ENCODE measurements around the gene ERGIC1.

Gene ERGIC1

GRCh38 chr5:172911976-172912375, 77.9 kb downstream of the ERGIC1 start:
- DNase-seq: no peak

GRCh38 chr5:172913117-172913850, 79.2 kb downstream of the ERGIC1 start:
- no peak for DNase-seq

DNA sequence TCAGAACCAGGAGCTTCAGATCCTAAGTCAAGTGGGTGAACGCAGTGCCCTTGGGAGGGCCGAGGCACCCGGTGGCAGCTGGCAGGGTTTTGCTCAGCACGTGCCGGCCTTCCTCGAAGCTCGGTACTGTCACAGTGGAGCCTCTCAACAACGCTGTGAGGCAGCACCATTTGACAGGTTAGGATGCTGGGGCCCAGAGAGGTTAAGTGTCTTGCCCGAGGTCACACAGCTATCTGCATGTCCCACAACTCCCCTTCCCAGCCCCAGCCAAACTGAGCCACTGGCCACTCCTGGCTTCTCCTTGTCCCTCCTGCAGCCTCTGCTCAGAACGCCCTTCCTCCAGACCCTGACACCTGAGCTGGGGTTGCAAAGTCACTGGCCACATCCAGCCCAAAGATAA, 81.5 kb downstream of the ERGIC1 start:
- DNase-seq: no peak

GRCh38 chr5:172918421-172919371, 84.6 kb downstream of the ERGIC1 start:
- DNase-seq: no peak

- DNase-seq: peak in 2 of 56 donors; percentile 16 to 27
Observed at GRCh38 chr5:172919525-172920446, 85.7 kb downstream of the ERGIC1 start.

- peak in 7 of 56 donors; percentile 12 to 43 (median 24) for DNase-seq
Observed at GRCh38 chr5:172920447-172920849, 86.4 kb downstream of the ERGIC1 start.

DNA sequence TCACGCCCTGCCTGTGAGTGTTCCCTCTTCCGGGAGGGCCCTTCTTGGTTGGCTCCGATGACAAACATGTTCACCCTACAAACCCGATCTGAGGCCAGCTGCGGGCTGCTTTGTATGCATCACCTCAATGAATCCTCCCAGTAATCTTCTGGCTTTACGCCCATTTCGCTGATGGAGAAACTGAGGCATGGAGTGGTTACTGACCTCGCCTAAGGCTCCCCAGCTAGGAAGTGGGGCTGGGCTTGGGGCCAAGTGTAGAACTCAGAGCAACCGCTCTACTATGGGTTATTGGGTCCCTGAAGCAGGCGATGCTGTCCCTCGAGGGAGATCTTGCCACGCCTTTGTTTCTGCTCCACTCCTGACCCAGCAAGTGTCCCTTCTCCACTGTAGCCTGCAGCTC, 86.9 kb downstream of the ERGIC1 start:
- no peak for DNase-seq

DNA sequence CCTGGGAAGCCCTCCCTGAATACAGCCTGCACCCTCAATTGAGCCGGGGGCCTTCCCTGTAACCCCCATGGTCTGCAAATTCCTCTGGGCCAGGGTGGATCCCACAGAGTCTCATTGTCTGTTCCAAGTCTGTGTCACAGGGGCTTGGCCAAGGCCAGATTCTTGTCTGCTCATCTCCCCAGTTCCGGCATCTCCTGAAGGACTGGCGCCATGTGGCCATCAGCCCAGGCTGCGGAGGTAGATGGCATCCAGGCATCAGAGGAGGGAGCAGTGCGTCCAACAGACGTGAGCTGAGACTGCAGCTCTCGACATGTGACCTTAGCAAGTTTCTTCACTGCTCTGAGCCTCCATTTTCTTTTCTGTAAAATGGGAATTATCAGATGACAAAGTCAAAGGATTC, 87.9 kb downstream of the ERGIC1 start:
- DNase-seq: no peak

DNA sequence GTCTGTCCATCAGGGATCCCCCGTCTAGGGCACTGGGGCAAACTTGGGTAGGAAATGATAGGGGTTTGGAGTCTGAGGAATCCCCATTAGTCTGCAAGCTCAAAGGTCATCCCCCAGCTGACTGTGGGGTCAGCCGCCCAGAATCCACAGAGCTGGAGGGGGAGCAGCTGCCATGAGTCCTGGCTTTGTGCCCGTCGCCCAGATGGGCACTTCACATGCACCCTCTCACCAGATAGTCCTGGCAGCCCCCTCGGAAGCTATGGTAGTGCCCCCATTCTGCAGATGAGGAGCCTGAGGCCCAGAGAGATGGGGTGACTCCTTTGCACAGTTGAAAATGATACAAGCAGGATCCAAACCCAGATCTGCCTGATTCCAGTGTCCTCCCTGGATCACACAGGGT, 89.5 kb downstream of the ERGIC1 start:
- no peak for DNase-seq

DNA sequence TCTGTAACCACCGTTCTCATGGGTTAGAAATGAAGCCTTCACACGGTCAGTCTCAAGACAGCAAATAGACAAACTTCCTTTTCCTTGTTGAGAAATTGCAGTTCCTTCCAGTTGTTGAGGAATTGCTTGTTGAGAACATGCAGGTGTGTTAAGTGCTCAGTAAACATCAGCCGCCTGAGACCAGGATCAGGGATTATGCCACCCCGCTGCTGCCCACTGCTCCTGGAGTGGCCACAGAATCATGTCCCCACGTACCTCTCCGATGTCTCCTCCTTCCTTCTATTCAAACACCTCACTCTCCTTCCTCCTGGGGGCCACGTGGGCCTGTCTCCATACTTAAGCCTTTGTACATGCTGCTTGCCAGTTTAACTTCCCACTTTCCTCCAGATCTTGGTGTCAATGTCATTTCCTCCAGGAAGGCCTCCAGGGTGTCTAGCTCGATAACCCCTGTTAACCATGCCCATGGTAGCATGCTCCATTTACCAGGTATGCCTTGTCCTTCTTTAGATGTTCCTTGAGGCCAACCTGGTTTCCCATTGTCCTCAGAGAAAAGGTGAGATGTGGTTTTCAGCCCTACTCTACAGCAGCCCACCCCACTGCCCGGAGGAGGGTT, 91.4 kb downstream of the ERGIC1 start:
- DNase-seq: no peak

DNA sequence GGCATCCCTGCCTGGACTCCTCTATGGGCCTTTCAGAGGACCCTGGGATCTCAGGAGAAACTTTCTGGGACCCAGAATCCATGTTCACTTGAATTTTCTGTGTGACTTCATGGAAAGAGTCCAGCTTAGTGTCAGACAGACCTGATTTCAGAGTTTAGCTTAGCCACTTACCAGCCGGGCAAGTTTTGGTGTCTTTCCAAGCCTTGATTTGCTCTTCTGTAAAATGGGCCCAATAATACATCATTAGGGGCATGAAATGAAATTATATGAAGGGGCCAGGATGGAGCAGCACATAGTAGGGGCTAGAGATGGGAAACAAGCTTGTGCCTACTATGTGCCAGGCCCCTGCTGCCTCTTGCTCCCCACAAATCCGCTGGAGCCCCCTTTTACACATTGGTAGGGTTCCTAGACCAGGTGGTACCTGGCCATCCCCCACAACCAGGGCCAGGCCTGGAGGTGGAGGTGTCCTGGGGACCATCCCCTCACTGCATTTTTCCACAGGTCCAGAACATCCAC, 92.0 kb downstream of the ERGIC1 start:
- DNase-seq: no peak

GRCh38 chr5:172926796-172927195, 92.7 kb downstream of the ERGIC1 start:
- no peak for DNase-seq

DNA sequence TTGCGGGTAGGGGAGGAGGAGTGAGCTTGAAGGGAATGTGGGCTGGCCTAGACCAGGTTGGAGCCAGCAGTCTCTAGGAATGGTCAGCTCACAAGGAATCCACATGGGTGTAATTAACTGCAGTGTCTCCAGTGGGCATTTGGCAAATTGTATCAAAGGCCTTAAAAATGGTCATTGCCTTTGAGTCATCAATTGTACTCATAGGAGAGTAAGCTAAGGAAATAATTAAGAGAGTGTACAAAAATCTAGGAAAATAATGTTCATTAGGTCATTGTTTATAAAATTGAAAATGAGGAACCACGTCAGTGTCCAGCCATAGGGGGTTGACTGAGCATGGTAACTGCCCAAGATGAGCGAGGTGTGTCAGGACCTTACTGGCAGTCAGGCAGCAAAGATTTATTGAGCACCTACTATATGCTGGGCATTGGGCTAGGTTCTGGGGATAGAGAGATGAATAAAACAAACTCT, 95.4 kb downstream of the ERGIC1 start:
- no peak for DNase-seq

GRCh38 chr5:172931001-172931536, 97.0 kb downstream of the ERGIC1 start:
- no peak for DNase-seq

- peak in 47 of 56 donors; percentile 9 to 75 (median 45) for DNase-seq
Observed at GRCh38 chr5:172932313-172933017, 98.4 kb downstream of the ERGIC1 start.

DNA sequence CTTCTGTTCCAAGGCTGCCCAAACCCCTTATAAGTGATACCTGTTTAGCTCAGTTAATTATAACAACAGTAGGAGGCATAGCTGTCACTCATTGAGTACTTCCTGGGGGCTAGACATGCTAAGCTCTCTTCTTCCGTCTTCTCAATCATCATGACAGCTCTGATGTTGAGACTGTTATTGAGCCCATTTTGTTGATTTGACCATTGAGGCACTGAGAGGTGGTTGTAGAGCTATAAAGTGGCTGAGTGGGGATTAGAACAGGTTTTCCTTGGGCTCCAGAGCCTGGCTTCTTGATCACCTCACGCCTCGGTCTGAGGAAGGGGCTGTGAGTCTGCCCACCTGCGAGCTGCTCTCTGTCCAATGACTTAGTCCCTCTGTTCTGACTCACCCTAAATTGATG, 99.2 kb downstream of the ERGIC1 start:
- DNase-seq: no peak

- DNase-seq: no peak
Observed at GRCh38 chr5:172935096-172935495, 101.0 kb downstream of the ERGIC1 start.

GRCh38 chr5:172936401-172936800, 102.3 kb downstream of the ERGIC1 start:
- DNase-seq: no peak

- peak in 4 of 56 donors; percentile 13 to 72 (median 20) for DNase-seq
Observed at GRCh38 chr5:172939071-172939470, 105.0 kb downstream of the ERGIC1 start.

All from amygdala (tissue), 56 donors.